Skeletal muscle cell (primary cell): ENCODE results near the gene MTHFSD.
A peak's percentile ranks its signal among the peaks of the same experiment; 100 is the strongest.

Experiments used
- DNase-seq: peaks from one replicate; pipeline ENCODE4 v3.0.0-alpha.2; 2010; ENCODE audit warnings: low read depth
- H3K4me3 ChIP-seq: 2 replicates; pipeline ENCODE4 v1.5.1; 2011; ENCODE audit warnings: low read depth, mild to moderate bottlenecking, control low read depth, low read length, moderate library complexity

The MTHFSD gene

GRCh38 chr16:86508028-86508946 is 46.7 kb downstream of the MTHFSD start:
- H3K4me3 ChIP-seq, result peak overlapping the region; percentile 52
- DNase-seq, result no peak

GRCh38 chr16:86507173-86508027 is 47.6 kb downstream of the MTHFSD start:
- no peak for DNase-seq
- H3K4me3 ChIP-seq, result peak overlapping the region; percentile 52

- H3K4me3 ChIP-seq, result no peak overlapping the region
- DNase-seq, result no peak
Observed at GRCh38 chr16:86505899-86506864, 48.9 kb downstream of the MTHFSD start.

GRCh38 chr16:86505185-86505898 is 49.7 kb downstream of the MTHFSD start:
- peak overlapping the region; percentile 9 for H3K4me3 ChIP-seq

GRCh38 chr16:86504315-86505184 is 50.5 kb downstream of the MTHFSD start:
- H3K4me3 ChIP-seq, result no peak overlapping the region
- DNase-seq, result no peak

More at GRCh38 chr16:86505185-86505898, 49.7 kb downstream of the MTHFSD start:
- no peak for DNase-seq

GRCh38 chr16:86503830-86504229 is 51.2 kb downstream of the MTHFSD start:
- no peak overlapping the region for H3K4me3 ChIP-seq
- no peak for DNase-seq

- DNase-seq, result no peak
- no peak overlapping the region for H3K4me3 ChIP-seq
Observed at GRCh38 chr16:86502856-86503748, 51.9 kb downstream of the MTHFSD start.

GRCh38 chr16:86501989-86502855 is 52.8 kb downstream of the MTHFSD start:
- no peak for DNase-seq

GRCh38 chr16:86500708-86501510 is 54.1 kb downstream of the MTHFSD start:
- no peak for DNase-seq
- H3K4me3 ChIP-seq, result no peak overlapping the region

More at GRCh38 chr16:86501989-86502855, 52.8 kb downstream of the MTHFSD start:
- H3K4me3 ChIP-seq, result no peak overlapping the region

- no peak for DNase-seq
Observed at GRCh38 chr16:86499889-86500707, 54.9 kb downstream of the MTHFSD start.

GRCh38 chr16:86499440-86499786 is 55.6 kb downstream of the MTHFSD start:
- H3K4me3 ChIP-seq, result no peak overlapping the region

More at GRCh38 chr16:86499889-86500707, 54.9 kb downstream of the MTHFSD start:
- H3K4me3 ChIP-seq, result no peak overlapping the region

GRCh38 chr16:86498671-86499439 is 56.2 kb downstream of the MTHFSD start:
- H3K4me3 ChIP-seq, result no peak overlapping the region
- DNase-seq, result no peak

More at GRCh38 chr16:86499440-86499786, 55.6 kb downstream of the MTHFSD start:
- DNase-seq, result no peak

GRCh38 chr16:86498155-86498670 is 56.8 kb downstream of the MTHFSD start:
- no peak for DNase-seq
- no peak overlapping the region for H3K4me3 ChIP-seq
